SU-DHL-6 (cell line): ENCODE measurements around the gene RIMBP2.

ENCODE experiments used
- H2AFZ ChIP-seq: fragments of 200-600 bp; sonication (generic); 2 replicates; pipeline ENCODE4 v1.6.1; 2014; ENCODE audit warnings: low read depth, mild to moderate bottlenecking, moderate library complexity, mixed read lengths, antibody characterized with exemption, low read length; ENCODE audit not compliant: severe bottlenecking
- H3F3A ChIP-seq: fragments of 200-600 bp; shearing (Covaris generic); 2 replicates; pipeline ENCODE4 v1.6.0; 2016; ENCODE audit warnings: antibody characterized with exemption, mild to moderate bottlenecking; ENCODE audit not compliant: insufficient read depth
- H3K27ac ChIP-seq: fragments of 200-600 bp; sonication (generic); 2 replicates; pipeline ENCODE4 v1.5.1; 2016; ENCODE audit warnings: low read depth, mild to moderate bottlenecking, low read length, moderate library complexity, mixed read lengths
- H3K27me3 ChIP-seq: fragments of 200-600 bp; sonication (generic), shearing (Covaris generic); 2 replicates; pipeline ENCODE4 v1.6.0; 2014; ENCODE audit warnings: mild to moderate bottlenecking, low read length
- H3K36me3 ChIP-seq: fragments of 200-600 bp; sonication (generic); 2 replicates; pipeline ENCODE4 v1.6.1; 2014; ENCODE audit warnings: mild to moderate bottlenecking, low read length, mixed read lengths
- H3K4me2 ChIP-seq: fragments of 300-600, 200-600 bp; shearing (Covaris generic), sonication (generic); 2 replicates; pipeline ENCODE4 v1.6.0; 2014; ENCODE audit warnings: low read length, low read depth, mild to moderate bottlenecking; ENCODE audit not compliant: poor library complexity, severe bottlenecking
- H3K4me3 ChIP-seq: fragments of 200-600 bp; sonication (generic); 2 replicates; pipeline ENCODE4 v1.5.1; 2014; ENCODE audit warnings: antibody characterized with exemption, low read length, mild to moderate bottlenecking, mixed read lengths; ENCODE audit not compliant: insufficient read depth, poor library complexity, severe bottlenecking
- H3K79me2 ChIP-seq: fragments of 200-600 bp; sonication (generic); 2 replicates; pipeline ENCODE4 v1.6.1; 2014; ENCODE audit warnings: mild to moderate bottlenecking, low read length, moderate library complexity; ENCODE audit not compliant: insufficient read depth
- H3K9ac ChIP-seq: fragments of 200-600 bp; sonication (generic); 2 replicates; pipeline ENCODE4 v1.7.0; 2014; ENCODE audit warnings: mild to moderate bottlenecking, low read length
- H3K9me2 ChIP-seq: fragments of 200-600 bp; sonication (generic); replicated peaks from 2 replicates; pipeline ENCODE4 v1.6.1; 2014; ENCODE audit warnings: low read length; ENCODE audit not compliant: insufficient read depth
- H3K9me3 ChIP-seq: fragments of 200-600 bp; sonication (generic); 2 replicates; pipeline ENCODE4 v1.6.1; 2014; ENCODE audit warnings: low read length, mixed read lengths; ENCODE audit not compliant: insufficient read depth
- H4K20me1 ChIP-seq: fragments of 200-600 bp; sonication (generic); 2 replicates; pipeline ENCODE4 v1.6.1; 2014; ENCODE audit warnings: low read depth, mild to moderate bottlenecking, antibody characterized with exemption, low read length, moderate library complexity, mixed read lengths
- CTCF ChIP-seq: fragments of 200-600 bp; sonication (generic); IDR thresholded peaks from one replicate; pipeline ENCODE4 v1.5.1; 2017; ENCODE audit warnings: antibody characterized with exemption, mild to moderate bottlenecking, low read length, moderate library complexity; ENCODE audit not compliant: insufficient read depth, poor library complexity, severe bottlenecking
- EZH2phosphoT487 ChIP-seq: fragments of 200-600 bp; sonication (generic), shearing (Covaris generic); conservative IDR thresholded peaks from 2 replicates; pipeline ENCODE4 v1.6.1; 2018; ENCODE audit warnings: mild to moderate bottlenecking, antibody characterized with exemption, low read length, moderate library complexity, mixed read lengths

Gene RIMBP2

GRCh38 chr12:130493951-130494350 lies 222.1 kb downstream of the RIMBP2 start:
- Histone ChIP-seq H3F3A (no peaks in the 10 kb centered on the region), H3K27me3 (no peaks in the 10 kb centered on the region), H3K4me3 (no peak overlapping the region), H3K9ac (no peak overlapping the region), H3K4me2 (no peak overlapping the region), H3K79me2 (no peaks in the 10 kb centered on the region), H4K20me1 (no peaks in the 10 kb centered on the region), H2AFZ (no peak overlapping the region), H3K9me3 (no peaks in the 10 kb centered on the region), H3K27ac (no peak overlapping the region), H3K36me3 (no peaks in the 10 kb centered on the region), H3K9me2 (no peaks in the 10 kb centered on the region)
- TF ChIP-seq EZH2phosphoT487 (no peak), CTCF (no peak)

DNA sequence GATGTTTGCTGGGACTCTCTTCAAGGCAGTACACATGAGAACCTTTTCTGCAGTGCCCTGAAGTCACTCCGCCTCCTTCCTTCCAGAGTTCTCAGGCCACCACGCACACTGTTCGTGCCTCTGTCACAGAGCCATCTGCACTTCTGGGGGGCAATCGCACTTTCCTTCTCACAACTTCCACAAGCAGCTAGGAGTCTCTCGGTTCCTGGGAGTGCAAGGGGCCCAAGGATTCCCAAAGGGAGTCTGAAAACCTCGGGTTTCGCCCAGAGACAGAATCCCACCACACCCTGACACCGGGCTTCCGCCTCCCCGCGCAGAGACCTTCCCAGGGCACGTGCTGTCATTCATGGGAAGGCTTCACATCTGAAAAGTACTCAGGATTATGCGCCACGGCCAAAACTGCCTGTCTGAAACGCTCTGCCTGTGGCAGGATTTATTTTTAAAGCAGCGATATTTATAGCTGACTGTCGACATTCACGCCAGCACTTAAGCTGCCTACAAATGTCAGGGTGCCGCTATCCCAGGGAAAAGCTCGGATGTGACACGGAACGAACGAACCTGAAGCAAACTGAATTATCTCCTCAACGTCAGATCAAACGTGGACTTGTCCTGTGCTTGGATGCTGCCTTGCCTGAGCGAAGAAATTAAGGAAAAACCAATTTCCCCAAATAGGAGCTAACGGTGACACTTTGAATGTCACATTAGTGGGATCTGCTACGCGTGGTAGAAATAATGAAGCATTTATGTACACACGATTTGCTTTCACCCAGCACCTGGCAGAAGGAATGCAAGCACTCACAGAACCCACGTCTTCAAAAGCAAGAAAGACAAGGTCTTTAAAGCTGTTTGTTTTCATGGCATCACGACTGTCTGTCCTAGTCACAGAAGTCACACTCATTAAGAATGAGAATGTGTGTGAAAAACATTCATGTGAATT lies 224.4 kb downstream of the RIMBP2 start:
- no peak overlapping the region for H3K27ac ChIP-seq
- H3K79me2 ChIP-seq = no peaks in the 10 kb centered on the region
- no peak overlapping the region for H3K4me2 ChIP-seq
- no peaks in the 10 kb centered on the region for H3K36me3 ChIP-seq
- H2AFZ ChIP-seq = no peak overlapping the region
- no peaks in the 10 kb centered on the region for H3K27me3 ChIP-seq
- no peaks in the 10 kb centered on the region for H3F3A ChIP-seq
- TF ChIP-seq CTCF (no peak), EZH2phosphoT487 (no peak)
- H4K20me1 ChIP-seq = no peaks in the 10 kb centered on the region
- H3K9me3 ChIP-seq = no peaks in the 10 kb centered on the region
- no peaks in the 10 kb centered on the region for H3K9me2 ChIP-seq
- no peak overlapping the region for H3K4me3 ChIP-seq
- no peak overlapping the region for H3K9ac ChIP-seq

DNA sequence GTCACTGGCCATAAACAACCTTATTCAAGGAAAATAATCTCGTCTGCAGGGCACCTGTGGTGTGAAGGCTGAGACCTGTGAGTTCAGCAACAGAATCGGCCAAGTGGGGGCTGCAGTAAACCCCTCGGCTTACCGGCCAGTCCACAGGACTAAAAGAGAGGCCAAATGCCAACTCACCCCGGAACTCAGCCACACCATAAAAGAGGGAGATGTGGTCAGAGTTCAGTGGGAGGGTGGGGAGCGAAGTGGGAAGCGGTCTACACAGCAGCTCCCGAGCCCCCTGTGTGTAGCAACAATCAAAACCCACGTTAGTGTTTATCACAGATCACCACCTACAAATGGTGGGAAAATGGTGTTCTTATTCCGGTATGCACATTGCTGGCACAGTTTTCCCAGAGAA lies 225.4 kb downstream of the RIMBP2 start:
- Histone ChIP-seq H3K4me3 (no peak overlapping the region), H2AFZ (no peak overlapping the region), H3K27me3 (no peaks in the 10 kb centered on the region), H3K36me3 (no peaks in the 10 kb centered on the region), H3K9me2 (no peaks in the 10 kb centered on the region), H3K9ac (no peak overlapping the region), H3K27ac (no peak overlapping the region), H3K79me2 (no peaks in the 10 kb centered on the region), H3K4me2 (no peak overlapping the region), H3F3A (no peaks in the 10 kb centered on the region), H4K20me1 (no peaks in the 10 kb centered on the region), H3K9me3 (no peaks in the 10 kb centered on the region)
- TF ChIP-seq EZH2phosphoT487 (no peak), CTCF (no peak)
